Lung (tissue), 12 donors: ENCODE results near the gene NTSR2. TPM values are rescaled to one million over a fixed set of nuclear protein-coding genes. Genes with fewer than 3 reads are reported as not detected.

Source experiments
- ATAC-seq: fragments of 200-7000 bp; cut with Tn5 transposase; one replicate; pipeline ENCODE4 v1.9.1; 2020; ENCODE audit warnings: moderate number of reproducible peaks; ENCODE audit not compliant: insufficient read depth, low FRiP score
- DNase-seq, 3 donors: peaks; one replicate each; pipeline ENCODE4 v3.0.0-alpha.2; 2013 to 2017
- H3K27ac ChIP-seq, 2 donors: one replicate each; pipeline ENCODE4 v1.5.1; 2013; ENCODE audit warnings: mild to moderate bottlenecking in 2 of 2, moderate library complexity in 2 of 2, control low read depth in 1 of 2, inconsistent platforms in 1 of 2, low read depth in 1 of 2, low read length in 1 of 2
- H3K27me3 ChIP-seq, 3 donors: one replicate each; pipeline ENCODE4 v1.5.1; 2013; ENCODE audit warnings: low read length in 2 of 3; ENCODE audit not compliant: control insufficient read depth in 3 of 3, insufficient read depth in 3 of 3
- H3K36me3 ChIP-seq, 4 donors: one replicate each; pipeline ENCODE4 v1.5.1; 2013; ENCODE audit warnings: low read length in 4 of 4, mild to moderate bottlenecking in 1 of 4, moderate library complexity in 1 of 4; ENCODE audit not compliant: control insufficient read depth in 4 of 4, insufficient read depth in 4 of 4
- H3K4me1 ChIP-seq, 5 donors: one replicate each; pipeline ENCODE4 v1.5.1; 2013; ENCODE audit warnings: low read length in 5 of 5, mild to moderate bottlenecking in 2 of 5, moderate library complexity in 1 of 5; ENCODE audit not compliant: control insufficient read depth in 5 of 5, insufficient read depth in 5 of 5
- H3K4me3 ChIP-seq: one replicate; pipeline ENCODE4 v1.5.1; 2013; ENCODE audit warnings: mild to moderate bottlenecking, control low read depth, moderate library complexity
- H3K9ac ChIP-seq, 2 donors: one replicate each; pipeline ENCODE4 v1.5.1; 2013; ENCODE audit warnings: low read length in 2 of 2, control low read depth in 1 of 2; ENCODE audit not compliant: insufficient read depth in 1 of 2
- H3K9me3 ChIP-seq, 4 donors: one replicate each; pipeline ENCODE4 v1.5.1; 2013; ENCODE audit warnings: low read length in 3 of 4, mild to moderate bottlenecking in 1 of 4, moderate library complexity in 1 of 4; ENCODE audit not compliant: control insufficient read depth in 4 of 4, insufficient read depth in 3 of 4
- CTCF ChIP-seq: IDR thresholded peaks from 2 replicates; pipeline ENCODE4 v1.5.1; 2012; ENCODE audit warnings: mild to moderate bottlenecking; ENCODE audit errors: control extremely low read depth, extremely low read depth
- WGBS, 2 donors: extraction: QIAGEN DNeasy Blood & Tissue Kit; methylation state at CpG; one replicate each; pipeline ENCODE4 v1.1.7; 2013; 5-methylcytosine and 5-hydroxymethylcytosine counted together
- polyA plus RNA-seq, 2 donors: library from polyadenylated mRNA; stranded (reverse); fragments of 200-250 nt; gene quantifications; one replicate each; pipeline ENCODE4 v1.2.1, GENCODE V29; 2013
- total RNA-seq, 2 donors: library from RNA; depleted of rRNA in 1 of 2; stranded (reverse); fragments of >200 nt in 1 of 2; gene quantifications; one replicate each; pipeline ENCODE4 v1.2.1, GENCODE V29; 2014 to 2021
- donor health status: control.
- donor health status: control.
- donor health status: Bipolar disorder and iron deficiency.
- donor health status: healthy.
- donor health status: DM: yes; HTN: yes; CAD: no.

NTSR2 gene
- total and polyA plus RNA-seq, 4 donors, result not detected

DNA sequence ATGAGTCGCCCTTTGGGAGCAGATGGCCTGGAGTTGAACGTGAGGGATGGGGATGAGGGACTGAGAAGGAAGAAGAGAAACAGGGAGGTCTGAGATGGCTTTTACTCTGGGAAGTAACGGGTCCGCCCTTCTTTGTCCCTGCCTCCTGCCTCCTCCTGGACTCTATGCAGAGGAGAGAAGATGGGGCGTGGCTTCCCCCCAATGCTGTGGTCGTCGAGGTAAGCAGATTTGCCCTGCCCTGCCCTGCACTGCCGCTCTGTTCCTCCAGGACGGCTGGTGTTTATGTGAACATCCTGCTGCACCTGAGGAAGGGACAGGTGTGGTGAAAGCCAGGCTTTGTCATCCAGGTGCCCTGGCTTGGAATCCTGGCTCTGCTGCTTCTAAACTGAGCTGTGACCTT is 13.5 kb upstream of the NTSR2 start:
- H3K27ac ChIP-seq, result no peak overlapping the region

GRCh38 chr2:11682590-11682915 is 12.6 kb upstream of the NTSR2 start:
- peaks cover 0 to 5% (median 0%) of the 10 kb centered on the region in 5 donors for H3K4me1 ChIP-seq
- no peak overlapping the region for H3K9ac ChIP-seq
- DNase-seq, result no peak
- H3K4me3 ChIP-seq, result no peak overlapping the region
- TF ChIP-seq CTCF, result no peak
- peaks cover 0 to 3% (median 0%) of the 10 kb centered on the region in 4 donors for H3K9me3 ChIP-seq
- no peaks in the 10 kb centered on the region for H3K36me3 ChIP-seq
- no peak overlapping the region for H3K27ac ChIP-seq
- H3K27me3 ChIP-seq, result peaks cover 0 to 15% (median 6%) of the 10 kb centered on the region in 3 donors
- 89 to 92% methylated on average over 8 of the region's 8 CpGs for WGBS, 2 donors
- ATAC-seq, result no peak

More for the DNA sequence above, 13.5 kb upstream of the NTSR2 start:
- H3K27me3 ChIP-seq, result peaks cover 0 to 7% (median 0%) of the 10 kb centered on the region in 3 donors
- no peaks in the 10 kb centered on the region for H3K36me3 ChIP-seq
- WGBS, 2 donors, result 47% methylated on average over 9 of the region's 9 CpGs
- peaks cover 0 to 12% (median 0%) of the 10 kb centered on the region in 5 donors for H3K4me1 ChIP-seq
- no peak for TF ChIP-seq CTCF
- no peak overlapping the region for H3K9ac ChIP-seq
- H3K4me3 ChIP-seq, result no peak overlapping the region
- DNase-seq (no peak), ATAC-seq (no peak)
- H3K9me3 ChIP-seq, result peaks cover 0 to 2% (median 0%) of the 10 kb centered on the region in 4 donors

GRCh38 chr2:11681722-11682589 is 12.0 kb upstream of the NTSR2 start:
- ATAC-seq, result no peak
- H3K4me1 ChIP-seq, result peaks cover 0 to 5% (median 0%) of the 10 kb centered on the region in 5 donors
- H3K4me3 ChIP-seq, result no peak overlapping the region
- no peak for DNase-seq
- no peak overlapping the region for H3K9ac ChIP-seq
- 61 to 68% methylated on average over 31 of the region's 31 CpGs for WGBS, 2 donors
- H3K27ac ChIP-seq, result no peak overlapping the region
- TF ChIP-seq CTCF, result no peak
- peaks cover under 1 to 21% (median 7%) of the 10 kb centered on the region in 3 donors for H3K27me3 ChIP-seq
- peaks cover 0 to 6% (median 0%) of the 10 kb centered on the region in 4 donors for H3K9me3 ChIP-seq
- no peaks in the 10 kb centered on the region for H3K36me3 ChIP-seq
